HG02798 (cell line): Measurements from ENCODE around the gene ZNF629.
A peak's percentile ranks its signal among the peaks of the same experiment; 100 is the strongest.
"Not testable (repeated sequence)": the region's sequence is repeated elsewhere in the genome, so short reads cannot be mapped to it uniquely, and the experiment has no call there.

Experiments used
- ATAC-seq: cut with Tn5 transposase; IDR thresholded peaks from one replicate; pipeline ENCODE4 v1.9.1; 2021; ENCODE audit warnings: mild to moderate bottlenecking; ENCODE audit not compliant: unreplicated experiment, poor library complexity

Gene ZNF629

DNA sequence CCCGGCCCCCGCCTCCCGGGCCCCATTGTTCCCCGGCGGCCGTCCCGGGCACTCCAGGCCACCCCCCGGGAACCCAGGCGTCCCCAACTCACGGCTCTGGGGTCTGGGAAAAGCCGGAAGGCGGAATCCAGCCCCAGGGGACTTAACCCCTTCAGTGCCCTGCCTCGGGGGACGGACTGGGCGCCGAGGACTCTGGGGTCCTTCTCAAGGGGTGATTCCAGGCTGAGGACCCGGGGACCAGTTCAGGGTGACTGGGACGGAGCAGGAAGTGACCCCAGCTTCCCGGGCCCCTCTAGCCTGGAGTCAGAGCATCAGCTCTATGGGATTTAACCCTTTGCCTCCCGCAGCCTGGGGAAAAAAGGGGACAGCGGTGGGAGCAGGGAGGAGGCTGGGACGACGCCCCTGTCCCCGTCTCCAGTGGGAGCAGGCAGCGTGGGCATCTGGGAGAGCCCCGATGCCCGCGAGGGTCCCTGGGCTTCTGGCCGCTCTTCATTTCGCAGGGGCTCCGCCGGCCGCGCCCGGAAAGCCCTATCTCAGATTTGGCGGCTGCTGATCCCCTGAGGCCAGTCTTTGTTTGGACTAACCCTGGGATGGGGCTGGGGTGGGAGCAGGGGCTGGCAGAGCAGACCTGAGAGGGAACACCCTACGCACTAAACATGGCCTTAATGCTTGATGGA lies at the start of gene ZNF629:
Gene ZNF629 (minus strand): TSS at position 270 of the 677 bp plus-strand sequence. CDS start 2,723 bp downstream, outside the sequence.
- ATAC-seq = no peak

DNA sequence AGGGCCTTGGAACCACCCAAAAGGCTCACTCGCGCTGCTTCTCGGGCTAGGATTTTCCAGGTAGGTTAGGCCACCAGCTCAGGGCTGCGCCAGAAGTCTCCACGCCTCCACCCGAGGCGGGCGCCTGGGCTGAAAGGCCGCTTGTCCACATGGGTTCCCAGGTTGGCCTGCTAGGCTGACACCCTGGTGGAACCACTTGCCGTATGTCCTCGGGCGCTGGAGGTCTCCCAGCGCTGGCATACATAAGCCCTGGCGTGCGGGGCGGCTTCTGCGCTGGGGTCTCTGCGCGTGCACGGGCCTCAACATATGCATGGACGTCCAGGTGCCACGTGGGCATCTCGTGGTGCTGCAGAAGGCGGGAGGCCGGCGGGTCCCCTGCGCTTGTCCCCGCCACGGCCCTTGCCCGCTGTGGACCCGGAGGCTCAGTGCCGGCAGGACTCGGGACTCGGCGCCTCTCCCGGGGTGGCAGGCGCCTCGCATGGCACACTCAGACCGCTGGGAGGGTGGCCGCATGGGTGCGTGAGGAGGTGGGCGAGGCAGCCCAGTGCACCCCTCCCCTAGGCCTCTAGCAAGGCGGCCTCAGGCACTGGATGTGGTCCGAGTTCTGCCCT lies 47.2 kb upstream of the ZNF629 start:
- ATAC-seq = no peak

- ATAC-seq = no peak
Measured at GRCh38 chr16:30830072-30830417, 43.0 kb upstream of the ZNF629 start.

- ATAC-seq = no peak
Measured at GRCh38 chr16:30829130-30830071, 42.4 kb upstream of the ZNF629 start.

GRCh38 chr16:30821891-30822290 lies 34.9 kb upstream of the ZNF629 start:
- no peak for ATAC-seq

GRCh38 chr16:30821441-30821840 lies 34.4 kb upstream of the ZNF629 start:
- not testable (repeated sequence) for ATAC-seq

GRCh38 chr16:30820952-30821421 lies 34.0 kb upstream of the ZNF629 start:
- no peak for ATAC-seq

DNA sequence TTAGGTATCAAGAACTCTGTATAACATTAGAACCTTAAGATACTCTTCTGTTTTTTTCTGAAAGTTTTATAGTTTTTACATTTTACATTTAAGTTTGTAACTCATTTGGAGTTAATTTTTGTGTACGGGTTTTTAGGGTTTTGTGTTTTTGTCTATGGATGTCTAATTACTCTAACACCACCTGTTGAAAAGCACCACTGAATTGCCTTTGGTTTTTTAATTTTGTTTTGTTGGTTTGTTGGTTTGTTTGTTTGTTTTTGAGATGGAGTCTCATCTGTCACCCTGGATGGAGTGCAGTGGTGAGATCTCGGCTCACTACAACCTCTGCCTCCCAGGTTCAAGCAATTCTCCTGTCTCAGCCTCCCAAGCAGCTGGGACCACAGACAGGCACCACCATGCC lies 29.8 kb upstream of the ZNF629 start:
- ATAC-seq = no peak

GRCh38 chr16:30813821-30814189 lies 26.8 kb upstream of the ZNF629 start:
- no peak for ATAC-seq

- not testable (repeated sequence) for ATAC-seq
Measured at GRCh38 chr16:30809675-30810074, 22.7 kb upstream of the ZNF629 start.

GRCh38 chr16:30808890-30809426 lies 22.0 kb upstream of the ZNF629 start:
- ATAC-seq = not testable (repeated sequence)

DNA sequence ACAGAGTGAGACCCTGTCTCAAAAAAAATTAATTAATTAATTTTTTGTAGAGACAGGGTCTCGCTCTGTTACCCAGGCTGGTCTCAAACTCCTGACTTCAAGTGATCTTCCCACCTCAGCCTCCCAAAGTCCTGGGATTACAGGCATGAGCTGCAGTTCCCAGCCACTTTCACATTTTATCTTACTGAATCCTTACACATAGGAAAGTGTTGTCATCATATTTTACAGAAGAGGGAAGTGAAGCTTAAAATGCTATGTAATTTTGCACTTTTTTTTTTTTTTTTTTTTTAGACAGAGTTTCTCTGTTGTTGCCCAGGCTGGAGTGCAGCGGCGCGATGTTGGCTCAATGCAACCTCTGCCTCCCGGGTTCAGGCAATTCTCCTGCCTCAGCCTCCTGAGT lies 21.1 kb upstream of the ZNF629 start:
- no peak for ATAC-seq

DNA sequence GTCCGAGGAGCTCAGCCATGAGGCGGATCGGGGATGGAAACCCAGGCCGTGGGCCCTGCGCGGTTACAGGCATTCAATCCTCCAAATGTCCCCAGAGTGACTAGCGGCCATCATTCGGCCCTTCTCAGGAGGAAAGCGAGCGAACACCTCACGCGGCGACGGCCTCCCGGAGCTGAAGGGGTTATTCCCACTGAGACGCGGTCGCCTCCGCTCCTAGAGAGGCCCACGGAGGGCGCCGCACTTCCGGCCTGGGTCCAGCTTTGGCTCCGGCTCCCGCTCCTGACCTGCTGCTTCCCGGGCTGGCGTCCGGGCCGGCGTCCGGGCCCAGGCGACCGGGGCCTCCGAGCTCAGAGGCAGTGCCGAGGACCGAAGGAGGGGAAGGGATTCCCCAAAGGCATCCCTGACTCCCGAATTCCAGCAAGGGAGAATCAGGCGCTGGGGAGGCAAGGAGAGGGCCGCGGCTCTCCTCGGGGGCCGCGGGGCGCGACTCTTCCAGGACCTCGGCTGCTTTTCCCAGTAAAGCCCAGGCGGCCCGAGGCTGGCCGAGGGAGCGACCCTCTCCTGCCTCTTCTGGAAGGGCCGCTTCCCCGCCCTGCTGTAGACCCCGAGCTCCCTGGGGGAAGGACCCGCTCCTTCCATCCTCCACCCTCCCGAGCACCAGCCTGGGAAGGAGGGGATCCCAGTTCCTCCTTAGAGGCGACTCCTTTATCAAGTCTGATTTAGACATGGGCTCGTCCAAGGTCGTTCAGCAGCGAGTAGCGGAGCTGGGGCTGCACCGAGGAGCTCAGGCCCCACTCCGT lies 18.6 kb upstream of the ZNF629 start:
- ATAC-seq = peak; percentile 62

DNA sequence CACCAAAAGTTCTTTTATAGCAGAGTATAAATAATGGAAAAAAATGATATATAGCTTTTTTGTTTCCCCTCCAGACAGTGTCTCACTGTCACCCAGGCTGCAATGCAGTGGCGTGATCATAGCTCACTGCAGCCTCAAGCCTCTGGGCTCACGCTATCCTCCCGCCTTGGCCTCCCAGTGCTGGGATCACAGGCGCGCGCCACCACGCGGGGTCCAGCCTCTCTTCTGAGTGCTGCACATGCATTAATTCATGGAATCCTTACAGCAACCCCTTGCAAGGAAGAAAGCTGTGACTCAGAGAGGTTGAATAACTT lies 18.0 kb upstream of the ZNF629 start:
- ATAC-seq = no peak

GRCh38 chr16:30802936-30803335 lies 15.9 kb upstream of the ZNF629 start:
- no peak for ATAC-seq

DNA sequence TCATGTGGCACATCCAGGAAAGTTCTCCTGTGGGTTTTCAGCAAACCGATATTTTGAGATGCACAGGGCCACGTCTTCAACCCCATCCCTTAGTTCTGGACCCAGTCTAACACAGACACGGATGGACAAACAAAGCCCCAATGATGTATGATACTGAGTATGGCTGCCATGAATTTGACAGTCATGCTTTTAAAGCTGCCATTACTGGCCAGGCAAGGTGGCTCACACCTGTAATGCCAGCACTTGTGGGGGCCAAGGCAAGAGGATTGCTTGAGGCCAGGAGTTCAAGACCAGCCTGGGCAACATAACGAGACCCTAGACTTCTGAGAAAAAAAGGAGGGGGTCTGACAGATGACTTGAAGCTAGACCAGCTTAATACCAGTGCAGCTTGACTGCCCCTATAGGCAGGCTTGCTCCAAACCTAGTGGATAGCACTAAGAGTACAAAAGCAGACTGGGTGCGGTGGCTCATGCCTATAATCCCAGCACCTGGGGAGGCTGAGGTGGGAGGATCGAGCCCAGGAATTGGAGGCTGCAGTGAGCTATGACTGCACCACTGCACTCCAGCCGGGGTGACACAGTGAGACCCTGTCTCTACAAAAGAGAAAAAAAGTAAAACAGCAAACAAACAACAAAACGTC lies 10.8 kb upstream of the ZNF629 start:
- no peak for ATAC-seq

- no peak for ATAC-seq
Measured at GRCh38 chr16:30794634-30795033, 7.6 kb upstream of the ZNF629 start.

DNA sequence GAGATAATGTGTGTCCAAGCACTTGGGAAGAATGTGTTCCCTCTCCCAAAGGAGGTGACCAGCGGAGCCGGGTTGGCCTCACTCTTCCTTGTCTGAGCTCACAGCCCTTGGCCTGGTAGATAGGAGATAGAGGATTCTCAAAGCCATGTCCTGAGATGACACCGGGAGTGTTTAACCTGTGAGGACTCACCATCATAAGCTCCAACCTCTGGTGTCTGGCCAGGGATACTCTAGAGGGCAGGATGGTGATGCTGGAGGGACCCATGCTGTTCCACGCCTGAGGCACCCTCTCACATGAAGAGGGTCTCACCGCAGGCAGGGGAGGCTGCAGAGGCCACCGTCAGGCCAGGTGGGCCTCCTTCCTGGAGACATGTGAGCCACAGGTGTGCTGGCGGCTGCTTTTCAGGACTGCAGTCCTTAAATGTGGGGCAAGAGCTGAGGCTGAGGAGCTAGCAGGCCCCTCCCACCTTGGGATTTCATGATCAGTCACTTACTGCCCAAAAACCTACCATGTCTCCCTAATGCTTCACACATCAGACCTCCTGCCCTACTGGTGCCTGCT lies 6.6 kb upstream of the ZNF629 start:
- ATAC-seq = no peak

DNA sequence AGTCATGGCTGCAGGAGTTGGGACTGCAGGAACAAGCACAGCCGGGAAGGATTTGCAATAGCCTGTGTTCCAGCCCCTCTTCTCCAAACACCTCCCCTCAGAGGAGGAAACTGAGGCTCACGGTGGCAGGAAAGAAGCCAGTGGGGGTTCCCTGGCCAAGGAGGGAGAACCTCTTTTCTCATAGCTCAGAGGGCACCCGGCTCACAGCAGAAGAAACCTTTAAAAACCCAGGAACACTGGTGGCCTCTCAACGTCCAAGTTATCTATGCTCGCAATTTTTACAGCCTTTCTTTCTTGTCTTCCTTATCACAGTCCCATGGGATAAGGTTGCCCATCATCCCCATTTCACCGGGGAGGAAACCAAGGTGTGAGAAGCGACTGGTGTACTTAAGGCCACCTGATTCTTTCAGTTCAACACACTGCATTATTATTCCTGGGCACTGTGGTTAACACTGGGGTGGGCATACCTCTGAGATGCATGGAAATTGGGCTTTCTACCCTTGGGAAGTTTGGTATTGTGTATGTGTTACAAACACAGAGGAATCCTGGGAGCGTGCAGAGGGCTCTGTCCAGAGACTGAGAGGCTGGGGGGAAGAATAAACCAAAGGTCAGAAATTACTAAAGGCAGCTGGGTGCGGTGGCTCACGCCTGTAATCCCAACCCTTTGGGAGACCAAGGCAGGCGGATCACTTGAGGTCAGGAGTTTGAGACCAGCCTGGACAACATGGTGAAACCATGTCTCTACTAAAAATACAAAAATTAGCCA lies 791 bp upstream of the ZNF629 start:
- ATAC-seq = no peak
